ENCODE measurements around the gene DYSF.
"Not testable (repeated sequence)": the region's sequence is repeated elsewhere in the genome, so short reads cannot be mapped to it uniquely, and the experiment has no call there.

DYSF gene

GRCh38 chr2:71646028-71646427 is 192.7 kb downstream of the DYSF start:
- in situ Hi-C loops (cut with HindIII; ENCODE audit: low pct_unique_long_range_greater_than_20kb, low sequenced_read_pairs) = no loop called here
- peak; percentile 34 to 85 for DNase-seq (ENCODE audit: low read depth in 1 of 2, low spot score in 1 of 2)
- no peak for TF ChIP-seq JUND (IDR thresholded peaks at IDR 0.05; ENCODE audit: low read depth)

- TF ChIP-seq JUND (IDR thresholded peaks at IDR 0.05; ENCODE audit: low read depth) = no peak
- in situ Hi-C loops (cut with HindIII; ENCODE audit: low pct_unique_long_range_greater_than_20kb, low sequenced_read_pairs) = no loop called here
Observed at GRCh38 chr2:71647356-71647755, 194.0 kb downstream of the DYSF start.

GRCh38 chr2:71655498-71655897 is 202.1 kb downstream of the DYSF start:
- DNase-seq (ENCODE audit: low read depth in 1 of 2, low spot score in 1 of 2) = no peak
- no peak for TF ChIP-seq JUND (IDR thresholded peaks at IDR 0.05; ENCODE audit: low read depth)
- in situ Hi-C loops (cut with HindIII; ENCODE audit: low pct_unique_long_range_greater_than_20kb, low sequenced_read_pairs) = no loop called here

More at GRCh38 chr2:71647356-71647755, 194.0 kb downstream of the DYSF start:
- DNase-seq (ENCODE audit: low read depth in 1 of 2, low spot score in 1 of 2) = no peak

GRCh38 chr2:71658256-71658655 is 204.9 kb downstream of the DYSF start:
- in situ Hi-C loops (cut with HindIII; ENCODE audit: low pct_unique_long_range_greater_than_20kb, low sequenced_read_pairs); DNase-seq (ENCODE audit: low read depth in 1 of 2, low spot score in 1 of 2): not testable (repeated sequence)

- no peak for DNase-seq (ENCODE audit: low read depth in 1 of 2, low spot score in 1 of 2)
- in situ Hi-C loops (cut with HindIII; ENCODE audit: low pct_unique_long_range_greater_than_20kb, low sequenced_read_pairs) = no loop called here
- TF ChIP-seq JUND (IDR thresholded peaks at IDR 0.05; ENCODE audit: low read depth) = no peak
Observed at GRCh38 chr2:71658771-71659170, 205.4 kb downstream of the DYSF start.

DNA sequence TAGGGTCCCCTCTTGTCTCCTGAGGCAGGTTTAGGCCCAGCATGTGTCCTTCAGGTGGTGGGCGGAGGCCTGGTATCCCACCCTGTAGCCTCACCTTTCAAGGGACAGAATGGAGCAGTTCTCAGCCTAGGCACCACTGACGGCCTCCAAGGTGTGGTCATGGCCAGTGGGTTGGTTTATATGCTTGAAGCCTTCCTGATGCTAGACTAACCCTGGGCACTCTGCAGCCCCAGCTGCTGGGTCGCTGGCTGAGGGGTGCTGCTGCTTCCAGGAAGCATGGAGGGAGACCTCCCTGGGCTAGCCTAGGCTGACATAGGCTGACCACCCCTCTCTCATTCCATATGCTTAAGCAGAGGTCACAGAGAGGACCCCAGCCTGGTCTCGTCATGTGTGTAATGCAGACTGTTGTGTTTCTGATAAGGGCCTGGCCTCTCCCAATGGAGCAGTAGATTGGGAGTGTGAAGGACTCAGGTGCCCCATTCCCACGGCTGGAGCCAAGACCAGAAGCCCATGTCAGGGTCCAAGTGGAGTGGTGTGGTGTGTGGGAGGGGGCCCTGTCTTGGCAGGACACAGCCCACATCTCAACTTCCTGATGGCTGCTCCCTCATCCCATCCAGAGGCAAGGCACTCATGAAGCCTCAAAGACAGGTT is 206.6 kb downstream of the DYSF start:
- in situ Hi-C loops (cut with HindIII; ENCODE audit: low pct_unique_long_range_greater_than_20kb, low sequenced_read_pairs) = no loop called here
- no peak for DNase-seq (ENCODE audit: low read depth in 1 of 2, low spot score in 1 of 2)
- no peak for TF ChIP-seq JUND (IDR thresholded peaks at IDR 0.05; ENCODE audit: low read depth)

GRCh38 chr2:71661782-71662181 is 208.4 kb downstream of the DYSF start:
- in situ Hi-C loops (cut with HindIII; ENCODE audit: low pct_unique_long_range_greater_than_20kb, low sequenced_read_pairs) = no loop called here
- no peak for TF ChIP-seq JUND (IDR thresholded peaks at IDR 0.05; ENCODE audit: low read depth)
- no peak for DNase-seq (ENCODE audit: low read depth in 1 of 2, low spot score in 1 of 2)

GRCh38 chr2:71662665-71663394 is 209.5 kb downstream of the DYSF start:
- DNase-seq (ENCODE audit: low read depth in 1 of 2, low spot score in 1 of 2) = no peak
- in situ Hi-C loops (cut with HindIII; ENCODE audit: low pct_unique_long_range_greater_than_20kb, low sequenced_read_pairs) = no loop called here
- TF ChIP-seq JUND (IDR thresholded peaks at IDR 0.05; ENCODE audit: low read depth) = no peak

- DNase-seq (ENCODE audit: low read depth in 1 of 2, low spot score in 1 of 2) = no peak
- in situ Hi-C loops (cut with HindIII; ENCODE audit: low pct_unique_long_range_greater_than_20kb, low sequenced_read_pairs) = no loop called here
- no peak for TF ChIP-seq JUND (IDR thresholded peaks at IDR 0.05; ENCODE audit: low read depth)
Observed at GRCh38 chr2:71664161-71664560, 210.8 kb downstream of the DYSF start.

- TF ChIP-seq JUND (IDR thresholded peaks at IDR 0.05; ENCODE audit: low read depth) = no peak
- DNase-seq (ENCODE audit: low read depth in 1 of 2, low spot score in 1 of 2) = no peak
- in situ Hi-C loops (cut with HindIII; ENCODE audit: low pct_unique_long_range_greater_than_20kb, low sequenced_read_pairs) = no loop called here
Observed at GRCh38 chr2:71665168-71666093, 212.1 kb downstream of the DYSF start.

- no peak for DNase-seq (ENCODE audit: low read depth in 1 of 2, low spot score in 1 of 2)
- in situ Hi-C loops (cut with HindIII; ENCODE audit: low pct_unique_long_range_greater_than_20kb, low sequenced_read_pairs) = no loop called here
- TF ChIP-seq JUND (IDR thresholded peaks at IDR 0.05; ENCODE audit: low read depth) = no peak
Observed at GRCh38 chr2:71666094-71666474, 212.7 kb downstream of the DYSF start.

DNA sequence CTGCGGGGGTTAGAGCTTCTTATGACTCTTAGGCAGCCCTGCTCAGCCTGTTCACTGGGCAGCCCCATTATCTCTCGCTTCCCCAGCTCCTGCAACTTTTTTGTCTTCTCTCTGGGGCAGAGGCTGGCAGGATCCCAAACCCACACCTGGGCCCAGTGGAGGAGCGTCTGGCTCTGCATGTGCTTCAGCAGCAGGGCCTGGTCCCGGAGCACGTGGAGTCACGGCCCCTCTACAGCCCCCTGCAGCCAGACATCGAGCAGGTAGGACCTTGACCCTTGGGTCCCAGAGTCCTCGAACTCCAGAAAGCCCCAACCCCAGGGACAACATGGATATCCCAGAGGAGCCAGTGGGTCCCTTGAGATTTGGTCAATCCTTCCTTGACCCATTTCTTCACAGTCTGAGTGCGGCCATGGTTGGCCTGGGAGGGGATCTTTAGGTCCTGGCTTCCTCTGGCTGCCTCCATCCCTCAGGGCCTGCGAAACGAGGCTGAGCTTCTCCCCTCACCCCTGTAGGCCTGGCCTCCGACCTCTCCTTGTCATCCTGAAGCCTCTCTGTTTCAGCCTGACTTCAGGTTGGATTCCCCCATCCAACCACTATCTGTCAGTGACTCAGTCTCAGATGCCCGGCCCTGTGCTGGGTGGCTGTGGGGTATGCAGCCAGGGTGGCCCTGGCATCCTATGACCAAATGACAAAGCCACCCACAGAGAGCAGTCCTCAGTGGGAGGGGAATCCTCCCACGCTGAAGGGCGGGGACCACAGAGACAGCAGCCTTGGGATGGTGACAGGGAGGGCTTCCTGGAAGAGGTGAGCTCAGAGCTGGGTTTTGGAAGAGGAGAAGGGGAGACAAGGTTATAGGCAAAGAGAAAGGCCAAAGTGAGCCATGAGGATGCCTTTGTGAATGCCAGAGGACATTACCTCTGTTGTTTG is 214.2 kb downstream of the DYSF start:
- no peak for TF ChIP-seq JUND (IDR thresholded peaks at IDR 0.05; ENCODE audit: low read depth)
- no peak for DNase-seq (ENCODE audit: low read depth in 1 of 2, low spot score in 1 of 2)
- in situ Hi-C loops (cut with HindIII; ENCODE audit: low pct_unique_long_range_greater_than_20kb, low sequenced_read_pairs) = no loop called here

Data from T47D (cell line).